ENCODE data around the gene MYO5C.
A peak's percentile ranks its signal among the peaks of the same experiment; 100 is the strongest.

The MYO5C gene

GRCh38 chr15:52295421-52296001, at the start of gene MYO5C:
Gene MYO5C, minus strand, starts transcription at chr15:52295804. Its CDS starts 168 bp downstream, at chr15:52295636.
- no peak for TF ChIP-seq CTCF (IDR thresholded peaks at IDR 0.05)
- Mint-ChIP-seq H3K36me3 (ENCODE audit: low read depth) (no peaks in the 10 kb centered on the region), H3K4me1 (peaks cover 3% of the 10 kb centered on the region), H3K4me3 (peak within 1 kb of the TSS; percentile 75), H3K27me3 (ENCODE audit: low read depth, poor library complexity) (peaks cover 57% of the 10 kb centered on the region), H3K27ac (no peak within 1 kb of the TSS), H3K9me3 (peaks cover 5% of the 10 kb centered on the region)
- peak; percentile 78 for DNase-seq

GRCh38 chr15:52344592-52344991, 49.0 kb upstream of the MYO5C start:
- peaks cover 7% of the 10 kb centered on the region for H3K27me3 Mint-ChIP-seq (ENCODE audit: low read depth, poor library complexity)
- peaks cover 5% of the 10 kb centered on the region for H3K36me3 Mint-ChIP-seq (ENCODE audit: low read depth)
- no peaks in the 10 kb centered on the region for H3K9me3 Mint-ChIP-seq
- DNase-seq: no peak
- no peak overlapping the region for H3K27ac Mint-ChIP-seq
- no peak for TF ChIP-seq CTCF (IDR thresholded peaks at IDR 0.05)
- H3K4me1 Mint-ChIP-seq: no peaks in the 10 kb centered on the region
- no peak overlapping the region for H3K4me3 Mint-ChIP-seq

- Mint-ChIP-seq H3K4me1 (no peaks in the 10 kb centered on the region), H3K27ac (no peak overlapping the region), H3K36me3 (ENCODE audit: low read depth) (no peaks in the 10 kb centered on the region), H3K27me3 (ENCODE audit: low read depth, poor library complexity) (peaks cover 3% of the 10 kb centered on the region), H3K4me3 (no peak overlapping the region), H3K9me3 (no peaks in the 10 kb centered on the region)
- no peak for TF ChIP-seq CTCF (IDR thresholded peaks at IDR 0.05)
- no peak for DNase-seq
Measured at GRCh38 chr15:52343831-52344230, 48.2 kb upstream of the MYO5C start.

GRCh38 chr15:52340093-52340492, 44.5 kb upstream of the MYO5C start:
- Mint-ChIP-seq H3K4me1 (peaks cover 14% of the 10 kb centered on the region), H3K27ac (no peak overlapping the region), H3K9me3 (no peaks in the 10 kb centered on the region), H3K27me3 (ENCODE audit: low read depth, poor library complexity) (peaks cover 6% of the 10 kb centered on the region), H3K4me3 (no peak overlapping the region), H3K36me3 (ENCODE audit: low read depth) (no peaks in the 10 kb centered on the region)
- TF ChIP-seq CTCF (IDR thresholded peaks at IDR 0.05): no peak
- no peak for DNase-seq

GRCh38 chr15:52338891-52339290, 43.3 kb upstream of the MYO5C start:
- Mint-ChIP-seq H3K9me3 (no peaks in the 10 kb centered on the region), H3K36me3 (ENCODE audit: low read depth) (no peaks in the 10 kb centered on the region), H3K27me3 (ENCODE audit: low read depth, poor library complexity) (peaks cover 6% of the 10 kb centered on the region), H3K27ac (no peak overlapping the region), H3K4me3 (no peak overlapping the region), H3K4me1 (peaks cover 14% of the 10 kb centered on the region)
- no peak for DNase-seq
- no peak for TF ChIP-seq CTCF (IDR thresholded peaks at IDR 0.05)

- peaks cover 14% of the 10 kb centered on the region for H3K4me1 Mint-ChIP-seq
- H3K4me3 Mint-ChIP-seq: no peak overlapping the region
- TF ChIP-seq CTCF (IDR thresholded peaks at IDR 0.05): no peak
- no peak for DNase-seq
- no peaks in the 10 kb centered on the region for H3K9me3 Mint-ChIP-seq
- no peak overlapping the region for H3K27ac Mint-ChIP-seq
- no peaks in the 10 kb centered on the region for H3K36me3 Mint-ChIP-seq (ENCODE audit: low read depth)
- peaks cover 6% of the 10 kb centered on the region for H3K27me3 Mint-ChIP-seq (ENCODE audit: low read depth, poor library complexity)
Measured at GRCh38 chr15:52338058-52338457, 42.5 kb upstream of the MYO5C start.

Measured in nephron progenitor cell (in vitro differentiated cells).